DOHH2 (cell line): ENCODE measurements around the gene DAO.
"Not testable (repeated sequence)": the region's sequence is repeated elsewhere in the genome, so short reads cannot be mapped to it uniquely, and the experiment has no call there.

Source experiments
- H3F3A ChIP-seq: fragments of 200-600 bp; sonication (generic), shearing (Covaris generic); 2 replicates; pipeline ENCODE4 v1.6.0; 2016; ENCODE audit warnings: antibody characterized with exemption, mild to moderate bottlenecking; ENCODE audit not compliant: control insufficient read depth, insufficient read depth
- H3K27ac ChIP-seq: fragments of 200-600 bp; sonication (generic); 2 replicates; pipeline ENCODE4 v1.5.1; 2014; ENCODE audit warnings: low read depth, mild to moderate bottlenecking, low read length, moderate library complexity
- H3K27me3 ChIP-seq: fragments of 200-600 bp; sonication (generic); 2 replicates; pipeline ENCODE4 v1.6.1; 2014; ENCODE audit warnings: mild to moderate bottlenecking, low read length, mixed read lengths; ENCODE audit not compliant: control insufficient read depth
- H3K36me3 ChIP-seq: fragments of 200-600 bp; sonication (generic); 2 replicates; pipeline ENCODE4 v1.6.1; 2014; ENCODE audit warnings: mild to moderate bottlenecking, low read length, moderate library complexity, mixed read lengths; ENCODE audit not compliant: control insufficient read depth
- H3K4me1 ChIP-seq: fragments of 200-600 bp; sonication (generic); 2 replicates; pipeline ENCODE4 v1.6.1; 2014; ENCODE audit warnings: mild to moderate bottlenecking, low read length, mixed read lengths; ENCODE audit not compliant: control insufficient read depth
- H3K4me2 ChIP-seq: fragments of 200-600 bp; sonication (generic); 2 replicates; pipeline ENCODE4 v1.6.0; 2014; ENCODE audit warnings: mild to moderate bottlenecking, low read length, moderate library complexity
- H3K4me3 ChIP-seq: fragments of 200-600 bp; sonication (generic); 2 replicates; pipeline ENCODE4 v1.5.1; 2014; ENCODE audit warnings: mild to moderate bottlenecking, low read length, mixed read lengths
- H3K79me2 ChIP-seq: fragments of 200-600 bp; sonication (generic); 2 replicates; pipeline ENCODE4 v1.6.1; 2014; ENCODE audit warnings: mild to moderate bottlenecking, low read length, mixed read lengths; ENCODE audit not compliant: control insufficient read depth
- H3K9me2 ChIP-seq: fragments of 200-600 bp; sonication (generic); replicated peaks from 2 replicates; pipeline ENCODE4 v1.6.1; 2014; ENCODE audit warnings: mild to moderate bottlenecking, low read length, mixed read lengths; ENCODE audit not compliant: control insufficient read depth
- H3K9me3 ChIP-seq: fragments of 200-600 bp; sonication (generic); 2 replicates; pipeline ENCODE4 v1.6.1; 2014; ENCODE audit warnings: antibody characterized with exemption, low read length, mixed read lengths; ENCODE audit not compliant: control insufficient read depth, insufficient read depth
- H4K20me1 ChIP-seq: fragments of 200-600 bp; sonication (generic); 2 replicates; pipeline ENCODE4 v1.6.0; 2014; ENCODE audit warnings: low read depth, mild to moderate bottlenecking, antibody characterized with exemption, low read length, moderate library complexity; ENCODE audit not compliant: control insufficient read depth, insufficient read depth
- CTCF ChIP-seq: fragments of 200-600 bp; sonication (generic); IDR thresholded peaks from one replicate; pipeline ENCODE4 v1.5.1; 2014; ENCODE audit warnings: antibody characterized with exemption, mild to moderate bottlenecking, low read depth, low read length; ENCODE audit not compliant: poor library complexity, severe bottlenecking
- EZH2phosphoT487 ChIP-seq: fragments of 200-600 bp; sonication (generic); IDR thresholded peaks from 2 replicates; pipeline ENCODE4 v1.6.1; 2017; ENCODE audit warnings: borderline replicate concordance, mild to moderate bottlenecking, antibody characterized with exemption, low read length, moderate library complexity, mixed read lengths

The DAO gene

DNA sequence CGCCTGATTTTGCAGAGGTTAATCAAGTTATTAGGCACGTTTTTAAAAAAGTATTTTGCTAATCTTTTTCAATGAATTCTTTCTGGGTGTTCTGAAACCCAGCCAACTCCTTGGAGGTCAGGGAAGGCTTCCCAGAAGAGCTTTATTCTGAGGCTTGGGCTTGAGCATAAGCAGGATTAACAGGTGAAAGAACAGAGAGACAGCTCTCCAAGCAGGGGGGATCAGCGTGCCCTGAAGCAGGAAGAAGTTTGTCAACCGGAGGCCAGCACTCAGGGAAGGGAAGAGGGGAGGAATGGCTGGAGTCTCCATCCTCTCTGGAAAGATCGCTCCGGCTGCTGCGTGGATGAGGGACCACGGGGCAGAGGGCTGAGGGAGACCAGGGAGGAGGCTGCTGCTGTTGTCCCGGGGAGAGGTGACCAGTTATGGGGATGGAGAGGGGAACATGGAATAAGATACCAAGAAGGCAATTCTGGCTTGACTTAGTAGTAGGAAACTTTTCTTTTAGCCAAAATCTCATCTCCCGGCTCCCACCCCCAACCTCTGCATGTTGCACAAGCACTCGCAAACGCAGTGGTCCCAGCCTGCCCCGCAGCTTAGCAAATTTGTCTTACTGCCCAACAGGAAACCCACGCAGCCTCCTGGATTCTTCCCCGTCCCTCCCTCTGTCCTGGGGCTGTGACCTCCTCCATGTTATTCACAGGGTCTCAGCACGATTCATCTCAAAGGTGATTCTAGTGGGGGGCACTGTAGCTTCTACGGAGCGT lies 21.4 kb upstream of the DAO start:
- TF ChIP-seq CTCF = no peak
- TF ChIP-seq EZH2phosphoT487 = no peak
- H3K79me2 ChIP-seq = peaks cover 34% of the 10 kb centered on the region
- H3K4me2 ChIP-seq = peak overlapping the region; percentile 81
- 0 out of 2 replicates have a peak, but pooled peaks cover 5% of the 10 kb centered on the region for H3K27me3 ChIP-seq
- no peaks in the 10 kb centered on the region for H3K9me3 ChIP-seq
- H3K9me2 ChIP-seq = no peaks in the 10 kb centered on the region
- 0 out of 2 replicates have a peak, but pooled peaks cover 4% of the 10 kb centered on the region for H3K36me3 ChIP-seq
- H3K4me1 ChIP-seq = peaks cover 55% of the 10 kb centered on the region
- no peak overlapping the region for H3K27ac ChIP-seq
- no peaks in the 10 kb centered on the region for H4K20me1 ChIP-seq
- peaks cover 10% of the 10 kb centered on the region for H3F3A ChIP-seq
- H3K4me3 ChIP-seq = peak overlapping the region; percentile 69

- H3F3A ChIP-seq, H3K27ac ChIP-seq, H3K9me3 ChIP-seq, H3K9me2 ChIP-seq, H3K27me3 ChIP-seq, H4K20me1 ChIP-seq, H3K36me3 ChIP-seq: not testable (repeated sequence)
- peaks cover 55% of the 10 kb centered on the region for H3K4me1 ChIP-seq
- H3K79me2 ChIP-seq = peaks cover 30% of the 10 kb centered on the region
- peak overlapping the region; percentile 81 for H3K4me2 ChIP-seq
- peak overlapping the region; percentile 69; the same call in 1 of the 2 replicates for H3K4me3 ChIP-seq
Observed at GRCh38 chr12:108859141-108859922, 20.6 kb upstream of the DAO start.

GRCh38 chr12:108859923-108860291 lies 20.0 kb upstream of the DAO start:
- Histone ChIP-seq H3K4me2 (no peak overlapping the region), H3K27me3 (0 out of 2 replicates have a peak, but pooled peaks cover 5% of the 10 kb centered on the region), H3K79me2 (peaks cover 24% of the 10 kb centered on the region), H3K36me3 (0 out of 2 replicates have a peak, but pooled peaks cover 4% of the 10 kb centered on the region), H3F3A (peaks cover 8% of the 10 kb centered on the region), H3K9me3 (no peaks in the 10 kb centered on the region), H3K4me3 (no peak overlapping the region), H3K27ac (no peak overlapping the region), H4K20me1 (no peaks in the 10 kb centered on the region), H3K9me2 (no peaks in the 10 kb centered on the region), H3K4me1 (peaks cover 55% of the 10 kb centered on the region)
- TF ChIP-seq CTCF (no peak), EZH2phosphoT487 (no peak)

DNA sequence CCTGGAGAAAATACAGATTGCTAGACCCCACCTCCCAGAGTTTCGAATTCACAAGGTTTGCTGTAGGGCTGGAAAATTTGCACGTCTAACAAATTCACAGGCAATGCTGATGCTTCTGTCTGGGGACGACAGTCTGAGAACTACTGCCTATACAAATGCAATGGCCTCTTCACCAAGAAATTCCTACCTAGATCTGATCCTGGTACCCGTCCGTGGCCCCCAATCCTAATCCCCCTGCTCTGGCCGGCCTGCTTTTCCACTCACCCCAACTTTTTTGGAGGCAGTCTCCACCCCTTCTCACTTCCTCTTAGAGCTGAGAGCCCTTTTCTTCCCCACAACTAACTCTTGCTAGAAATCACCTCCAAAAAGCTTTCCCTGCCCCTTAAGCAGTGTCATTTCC lies 19.4 kb upstream of the DAO start:
- H3K4me1 ChIP-seq = peaks cover 55% of the 10 kb centered on the region
- no peaks in the 10 kb centered on the region for H3K9me3 ChIP-seq
- TF ChIP-seq CTCF = no peak
- TF ChIP-seq EZH2phosphoT487 = no peak
- H3K27ac ChIP-seq = no peak overlapping the region
- no peaks in the 10 kb centered on the region for H3K9me2 ChIP-seq
- H3K4me3 ChIP-seq = no peak overlapping the region
- H4K20me1 ChIP-seq = no peaks in the 10 kb centered on the region
- H3F3A ChIP-seq = peaks cover 8% of the 10 kb centered on the region
- H3K36me3 ChIP-seq = no peaks in the 10 kb centered on the region
- peak overlapping the region; percentile 33 for H3K4me2 ChIP-seq
- H3K27me3 ChIP-seq = 0 out of 2 replicates have a peak, but pooled peaks cover 5% of the 10 kb centered on the region
- peaks cover 19% of the 10 kb centered on the region for H3K79me2 ChIP-seq
